GM12864 (cell line): Measurements from ENCODE around the gene NCOA5.

Source experiments
- DNase-seq: peaks from one replicate; pipeline ENCODE4 v3.0.0-alpha.2; 2011; ENCODE audit warnings: low read depth
- H3K4me3 ChIP-seq: 2 replicates; pipeline ENCODE4 v1.5.1; 2011; ENCODE audit warnings: mild to moderate bottlenecking, low read depth, low read length, control low read depth
- TF ChIP-seq, protein P1 (sequence below): IDR thresholded peaks from 2 replicates; pipeline ENCODE4 v1.5.1; 2011; ENCODE audit warnings: low read depth, mild to moderate bottlenecking, moderate library complexity, low read length, control low read depth, inconsistent platforms; ENCODE audit errors: missing control alignments

Gene NCOA5

DNA sequence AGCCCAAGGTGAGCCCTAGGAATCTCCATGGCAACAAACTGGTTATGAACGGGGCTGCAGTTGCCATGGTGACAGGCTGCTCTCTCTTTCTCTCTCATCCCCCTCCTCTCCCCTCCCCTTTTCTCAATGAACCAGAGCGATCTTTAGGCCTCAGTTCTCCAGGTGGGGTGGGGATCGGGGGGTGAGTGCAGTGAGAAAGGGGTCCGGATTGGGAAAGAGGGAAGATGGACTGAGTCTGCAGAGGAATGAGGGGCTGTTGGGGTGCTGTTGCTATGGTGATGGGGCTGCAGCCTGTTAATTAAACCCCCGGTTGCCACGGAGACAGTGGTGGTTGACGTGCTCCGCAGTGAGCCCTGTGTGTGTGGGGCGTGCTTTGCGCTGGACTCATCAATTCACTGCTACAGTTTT is 64.4 kb downstream of the NCOA5 start:
- no peak for DNase-seq
- no peak overlapping the region for H3K4me3 ChIP-seq
- TF ChIP-seq, protein P1, sequence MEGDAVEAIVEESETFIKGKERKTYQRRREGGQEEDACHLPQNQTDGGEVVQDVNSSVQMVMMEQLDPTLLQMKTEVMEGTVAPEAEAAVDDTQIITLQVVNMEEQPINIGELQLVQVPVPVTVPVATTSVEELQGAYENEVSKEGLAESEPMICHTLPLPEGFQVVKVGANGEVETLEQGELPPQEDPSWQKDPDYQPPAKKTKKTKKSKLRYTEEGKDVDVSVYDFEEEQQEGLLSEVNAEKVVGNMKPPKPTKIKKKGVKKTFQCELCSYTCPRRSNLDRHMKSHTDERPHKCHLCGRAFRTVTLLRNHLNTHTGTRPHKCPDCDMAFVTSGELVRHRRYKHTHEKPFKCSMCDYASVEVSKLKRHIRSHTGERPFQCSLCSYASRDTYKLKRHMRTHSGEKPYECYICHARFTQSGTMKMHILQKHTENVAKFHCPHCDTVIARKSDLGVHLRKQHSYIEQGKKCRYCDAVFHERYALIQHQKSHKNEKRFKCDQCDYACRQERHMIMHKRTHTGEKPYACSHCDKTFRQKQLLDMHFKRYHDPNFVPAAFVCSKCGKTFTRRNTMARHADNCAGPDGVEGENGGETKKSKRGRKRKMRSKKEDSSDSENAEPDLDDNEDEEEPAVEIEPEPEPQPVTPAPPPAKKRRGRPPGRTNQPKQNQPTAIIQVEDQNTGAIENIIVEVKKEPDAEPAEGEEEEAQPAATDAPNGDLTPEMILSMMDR, result no peak

DNA sequence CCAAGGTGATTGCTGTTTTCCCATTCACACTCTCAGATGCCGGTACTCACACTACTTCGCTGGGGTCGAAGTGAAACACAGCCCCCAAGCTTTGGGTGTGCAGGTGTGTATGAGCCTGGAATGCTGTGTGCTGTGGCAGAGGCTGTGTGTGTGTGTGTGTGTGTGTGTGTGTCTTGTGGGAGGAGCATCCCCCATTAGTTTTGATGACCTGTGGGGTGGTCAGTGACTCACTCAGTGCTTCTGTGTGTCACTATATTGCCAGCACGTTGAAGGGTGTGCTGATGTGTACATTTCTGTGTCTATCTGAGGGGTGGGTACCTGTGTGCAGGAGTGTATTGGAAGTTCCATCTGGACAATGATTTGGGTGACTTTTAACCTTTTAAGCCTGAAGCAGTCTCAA is 65.8 kb downstream of the NCOA5 start:
- no peak overlapping the region for H3K4me3 ChIP-seq
- TF ChIP-seq, protein P1, result no peak
- no peak for DNase-seq

DNA sequence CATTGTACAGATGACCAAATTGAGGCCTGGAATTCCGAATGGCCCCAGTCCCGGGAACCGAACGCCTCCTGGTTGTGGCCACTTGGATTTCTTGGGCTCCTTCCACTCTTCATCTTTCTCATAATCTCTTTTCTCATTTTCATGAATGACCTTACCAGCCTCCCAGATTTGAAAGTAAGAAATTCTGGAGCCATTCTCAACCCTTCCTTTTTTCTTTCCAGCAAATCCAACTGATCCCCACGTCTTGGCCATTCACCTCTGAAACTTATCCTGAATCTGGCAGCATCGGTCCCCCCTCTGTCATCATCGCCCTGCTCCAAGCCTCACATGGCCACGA is 66.6 kb downstream of the NCOA5 start:
- DNase-seq, result no peak
- H3K4me3 ChIP-seq, result no peak overlapping the region
- TF ChIP-seq, protein P1, result no peak

DNA sequence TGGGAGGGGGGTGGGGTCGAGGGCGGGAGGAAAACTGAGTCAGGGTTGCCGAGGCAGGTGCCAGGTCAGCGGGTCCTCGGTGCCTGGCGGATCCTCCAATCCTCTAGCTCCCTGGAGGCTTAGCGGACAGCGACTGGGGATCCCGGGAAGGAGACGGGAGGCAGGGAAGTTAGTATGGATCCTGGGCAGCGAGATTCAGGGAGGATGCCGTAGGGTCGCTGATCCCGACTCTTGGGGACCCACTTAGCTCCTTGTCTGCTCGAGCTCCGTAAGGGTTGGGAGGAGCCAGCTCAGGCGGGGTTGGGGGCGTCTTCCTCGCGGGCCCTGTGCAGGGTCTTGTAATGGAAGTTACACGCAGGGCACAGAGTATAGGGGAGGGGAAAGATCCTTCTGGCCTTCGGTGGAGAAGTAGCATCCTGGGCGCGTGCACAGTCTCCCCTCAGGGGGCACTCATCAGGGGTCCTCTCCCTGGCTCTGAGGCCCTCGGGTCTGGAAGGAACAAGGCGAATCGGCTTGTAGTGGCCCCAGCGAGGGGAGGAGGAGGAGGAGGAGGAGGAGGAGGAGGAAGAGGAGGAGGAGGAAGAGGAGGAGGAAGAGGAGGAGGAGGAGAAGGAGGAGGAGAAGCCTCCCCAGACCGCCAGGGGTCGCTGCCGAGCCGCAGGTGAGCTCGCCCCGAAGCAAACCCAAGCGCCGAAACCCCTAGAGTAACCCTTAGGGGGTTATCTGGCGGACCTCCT is 67.2 kb downstream of the NCOA5 start:
- no peak for DNase-seq
- 0 out of 2 replicates have a peak overlapping the region, but pooled peaks have one; percentile 20 for H3K4me3 ChIP-seq
- TF ChIP-seq, protein P1, result peak; percentile 92

DNA sequence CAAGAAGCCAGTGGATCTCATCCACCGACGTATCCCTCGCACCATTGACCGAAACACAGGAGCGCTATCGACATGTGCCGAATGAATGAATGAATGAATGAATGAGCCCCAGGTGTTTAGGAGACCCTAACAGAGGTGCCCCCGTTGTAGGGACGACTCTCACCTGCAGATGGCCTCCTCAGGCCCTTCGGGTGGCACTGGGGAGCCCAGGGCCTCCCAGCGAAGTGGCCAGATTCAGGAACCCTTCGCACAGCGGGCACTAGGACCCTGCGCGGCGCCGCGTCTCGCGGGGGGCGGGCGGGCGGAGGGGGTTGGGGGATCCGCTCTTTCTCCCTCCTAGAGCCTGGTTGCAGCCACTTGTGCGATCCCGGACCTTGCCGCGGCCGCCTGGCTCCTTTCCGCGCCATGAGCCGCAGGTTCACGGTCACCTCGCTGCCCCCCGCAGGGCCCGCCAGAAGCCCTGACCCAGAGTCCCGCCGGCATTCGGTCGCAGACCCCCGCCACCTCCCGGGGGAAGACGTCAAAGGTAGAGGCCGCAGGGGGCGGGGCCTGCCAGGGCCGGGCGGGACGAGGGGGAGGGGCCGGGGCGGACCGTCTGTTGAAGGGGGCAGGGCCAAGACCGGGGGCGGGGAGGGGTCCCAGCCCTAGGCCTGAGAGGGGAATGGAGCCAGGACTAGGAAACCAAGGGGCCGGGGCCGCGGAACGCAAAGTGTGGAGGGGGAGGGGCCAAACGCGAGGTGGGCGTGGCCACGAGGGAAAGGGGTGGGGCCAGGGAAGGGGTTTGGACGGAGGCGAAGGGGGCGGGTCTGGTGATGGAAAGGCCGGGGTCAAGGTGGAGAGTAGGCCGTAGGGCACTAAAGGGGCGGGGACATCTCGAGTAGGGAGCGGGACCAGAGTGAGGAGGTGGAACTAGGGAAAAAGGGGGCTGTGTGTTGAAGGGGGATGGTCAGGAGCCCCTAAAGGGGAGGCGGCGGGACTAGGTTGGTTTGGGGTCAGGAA is 68.1 kb downstream of the NCOA5 start:
- DNase-seq, result no peak
- H3K4me3 ChIP-seq, result peak overlapping the region; percentile 52
- TF ChIP-seq, protein P1, result no peak

DNA sequence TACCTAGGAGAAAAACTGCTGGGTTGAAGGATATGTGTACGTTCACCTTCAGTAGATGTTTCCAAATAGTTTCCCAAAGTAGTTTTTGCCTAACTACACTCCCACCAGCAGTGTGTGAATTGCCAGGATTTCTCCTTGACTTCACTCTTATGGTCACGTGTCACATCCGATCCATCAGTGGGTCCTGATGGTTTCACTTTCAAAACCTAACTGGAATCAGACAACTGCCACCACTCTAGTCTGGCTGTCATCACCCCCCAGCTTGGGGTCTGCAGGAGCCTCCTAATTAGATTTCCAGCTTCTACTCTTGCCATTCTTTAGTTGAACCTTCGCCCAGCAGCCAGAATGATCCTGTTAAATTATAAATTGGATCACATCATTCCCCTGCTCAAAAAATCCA is 69.2 kb downstream of the NCOA5 start:
- TF ChIP-seq, protein P1, result no peak
- no peak overlapping the region for H3K4me3 ChIP-seq
- no peak for DNase-seq
